Right lobe of liver (tissue), 6 donors: ENCODE results near the gene CELF4. TPM values are rescaled to one million over a fixed set of nuclear protein-coding genes. Genes with fewer than 3 reads are reported as not detected.
A peak's percentile ranks its signal among the peaks of the same experiment; 100 is the strongest.

Experiments
- ATAC-seq, 4 donors: fragments of 200-7000 bp; cut with Tn5 transposase; one replicate each; pipeline ENCODE4 v1.9.1; 2020; ENCODE audit warnings: mild to moderate bottlenecking in 4 of 4, moderate library complexity in 4 of 4
- DNase-seq, 3 donors: peaks; one replicate each; pipeline ENCODE4 v3.0.0-alpha.2; 2020
- H3K27ac ChIP-seq, 3 donors: fragments of 200-600 bp; one replicate each; pipeline ENCODE4 v1.8.0; 2022
- H3K27me3 ChIP-seq, 2 donors: fragments of 200-600 bp; one replicate each; pipeline ENCODE4 v1.8.0; 2022
- H3K36me3 ChIP-seq, 4 donors: fragments of 200-600 bp; sonication (generic) in 1 of 4; one replicate each; pipeline versions ENCODE4 v1.5.1 to v1.8.0; 2017 to 2022; ENCODE audit warnings: control low read depth in 1 of 4
- H3K4me1 ChIP-seq, 4 donors: fragments of 200-600 bp; sonication (generic) in 1 of 4; one replicate each; pipeline versions ENCODE4 v1.5.1 to v1.8.0; 2017 to 2022; ENCODE audit warnings: control low read depth in 1 of 4
- H3K4me3 ChIP-seq, 3 donors: fragments of 200-600 bp; one replicate each; pipeline ENCODE4 v1.8.0; 2022
- H3K9me3 ChIP-seq, 4 donors: fragments of 200-600 bp; sonication (generic) in 1 of 4; one replicate each; pipeline versions ENCODE4 v1.5.1 to v1.8.0; 2017 to 2022; ENCODE audit warnings: control low read depth in 1 of 4
- CTCF ChIP-seq, 4 donors: fragments of 200-600 bp in 3 of 4; fragments of 450-650 bp in 1 of 4; IDR thresholded peaks; one replicate each; pipeline versions ENCODE4 v1.5.1 to v1.8.0; 2016 to 2022; ENCODE audit warnings: antibody characterized with exemption in 4 of 4, mild to moderate bottlenecking in 2 of 4
- POLR2A ChIP-seq: fragments of 450-650 bp; IDR thresholded peaks from one replicate; pipeline ENCODE4 v1.6.1; 2017; ENCODE audit warnings: antibody characterized with exemption, mild to moderate bottlenecking
- WGBS: methylation state at CpG from one replicate; pipeline ENCODE4 v1.1.6; 2018; ENCODE audit warnings: low coverage, low lambda C conversion rate; ENCODE audit not compliant: insufficient coverage; ENCODE audit errors: missing lambda C conversion rate; 5-methylcytosine and 5-hydroxymethylcytosine counted together
- intact Hi-C, 2 donors: fragments of 100-400 bp; cut with DNase I; formaldehyde crosslinking; loops; one replicate each; pipeline versions ENCODE4 v1.11.2 to v1.14.1; 2022
- total RNA-seq, 6 experiments: library from RNA; depleted of rRNA in 2 of 6; stranded (reverse); fragments of >200 nt in 2 of 6; fragmentation: NEBNext Ultra II Directional in 3 of 6; extraction: Animal tissue kit (Norgen Biotek cat#: 25700) in 3 of 6; gene quantifications; one replicate each; pipeline versions ENCODE4 v1.1.0 to v1.2.4, GENCODE V29; 2016 to 2023
- donor health status: DM: no; HTN: yes; CAD: no.
- donor health status: DM: no; HTN: no; CAD: no.
- donor health status: DM: no; HTN: no; CAD: no.
- donor health status: DM: no; HTN: yes; CAD: no.
- donor health status: DM: no; HTN: yes; CAD: no.

The CELF4 gene
- total RNA-seq, 6 experiments from 2014 or later = 0.06 TPM; not detected in 5

- Histone ChIP-seq H3K4me3 (no peak overlapping the region), H3K9me3 (peaks cover 0 to 2% (median 0%) of the 10 kb centered on the region in 4 donors), H3K27ac (no peak overlapping the region), H3K36me3 (no peaks in the 10 kb centered on the region), H3K27me3 (no peaks in the 10 kb centered on the region), H3K4me1 (no peaks in the 10 kb centered on the region)
- 82% methylated on average over 7 of the region's 10 CpGs for WGBS
- TF ChIP-seq CTCF (IDR thresholded peaks at IDR 0.05) (no peak), POLR2A (no peak)
- DNase-seq (no peak), ATAC-seq (no peak)
- intact Hi-C loops = no loop called here
Measured at GRCh38 chr18:37608876-37609275, 43.3 kb upstream of the CELF4 start.

GRCh38 chr18:37607281-37607680, 41.7 kb upstream of the CELF4 start:
- 67% methylated on average over 9 of the region's 11 CpGs for WGBS
- DNase-seq (no peak), ATAC-seq (no peak)
- intact Hi-C loops = no loop called here
- no peak overlapping the region for H3K4me3 ChIP-seq
- H3K36me3 ChIP-seq = no peaks in the 10 kb centered on the region
- TF ChIP-seq POLR2A = no peak
- no peak for TF ChIP-seq CTCF (IDR thresholded peaks at IDR 0.05)
- H3K27me3 ChIP-seq = no peaks in the 10 kb centered on the region
- H3K9me3 ChIP-seq = peaks cover 0 to 2% (median 0%) of the 10 kb centered on the region in 4 donors
- no peak overlapping the region for H3K27ac ChIP-seq
- no peaks in the 10 kb centered on the region for H3K4me1 ChIP-seq

- DNase-seq (no peak), ATAC-seq (peak in 1 of 4 donors; percentile 37)
- TF ChIP-seq POLR2A = no peak
- no peak for TF ChIP-seq CTCF (IDR thresholded peaks at IDR 0.05)
- intact Hi-C loops = no loop called here
- no peak overlapping the region for H3K4me3 ChIP-seq
- H3K36me3 ChIP-seq = no peaks in the 10 kb centered on the region
- peaks cover 0 to 2% (median 0%) of the 10 kb centered on the region in 4 donors for H3K9me3 ChIP-seq
- WGBS = 70% methylated on average over 4 of the region's 4 CpGs
- no peak overlapping the region for H3K27ac ChIP-seq
- H3K4me1 ChIP-seq = no peaks in the 10 kb centered on the region
- H3K27me3 ChIP-seq = no peaks in the 10 kb centered on the region
Measured at GRCh38 chr18:37604032-37604431, 38.4 kb upstream of the CELF4 start.

GRCh38 chr18:37598966-37599896, 33.6 kb upstream of the CELF4 start:
- peak in 2 of 4 donors; percentile 22 to 32 for ATAC-seq
- H3K4me3 ChIP-seq = no peak overlapping the region
- H3K36me3 ChIP-seq = no peaks in the 10 kb centered on the region
- TF ChIP-seq POLR2A (no peak), CTCF (IDR thresholded peaks at IDR 0.05) (no peak)
- no peaks in the 10 kb centered on the region for H3K27me3 ChIP-seq
- intact Hi-C loops = no loop called here
- WGBS = 44% methylated on average over 10 of the region's 19 CpGs
- H3K27ac ChIP-seq = no peak overlapping the region
- H3K9me3 ChIP-seq = no peaks in the 10 kb centered on the region
- DNase-seq = no peak
- no peaks in the 10 kb centered on the region for H3K4me1 ChIP-seq
